ENCODE data around the gene SLC13A2. TPM values are rescaled to one million over a fixed set of nuclear protein-coding genes. Genes with fewer than 3 reads are reported as not detected.
"Not testable (repeated sequence)": the region's sequence is repeated elsewhere in the genome, so short reads cannot be mapped to it uniquely, and the experiment has no call there.

Gene SLC13A2
- not detected for total RNA-seq

- Histone ChIP-seq H3K4me3 (ENCODE audit: low read length) (no peak within 1 kb of the TSS), H3K9me3 (ENCODE audit: low read depth, low read length) (no peaks in the 10 kb centered on the region), H3K27me3 (ENCODE audit: insufficient read depth, low read length) (no peaks in the 10 kb centered on the region), H3K4me1 (ENCODE audit: insufficient read depth, low read length) (peaks cover 25% of the 10 kb centered on the region)
Measured at GRCh38 chr17:28473542-28473941, at the start of gene SLC13A2. Gene SLC13A2 (plus strand): TSS chr17:28473644. CDS start chr17:28473713, 69 bp downstream.

- Histone ChIP-seq H3K4me3 (ENCODE audit: low read length) (no peak overlapping the region), H3K4me1 (ENCODE audit: insufficient read depth, low read length) (no peaks in the 10 kb centered on the region), H3K27me3 (ENCODE audit: insufficient read depth, low read length) (no peaks in the 10 kb centered on the region), H3K9me3 (ENCODE audit: low read depth, low read length) (no peaks in the 10 kb centered on the region)
Measured at GRCh38 chr17:28425206-28425605, 48.2 kb upstream of the SLC13A2 start.

GRCh38 chr17:28426081-28426519, 47.3 kb upstream of the SLC13A2 start:
- Histone ChIP-seq H3K4me1 (ENCODE audit: insufficient read depth, low read length) (no peaks in the 10 kb centered on the region), H3K9me3 (ENCODE audit: low read depth, low read length) (no peaks in the 10 kb centered on the region), H3K27me3 (ENCODE audit: insufficient read depth, low read length) (no peaks in the 10 kb centered on the region), H3K4me3 (ENCODE audit: low read length) (no peak overlapping the region)

GRCh38 chr17:28427371-28427770, 46.1 kb upstream of the SLC13A2 start:
- H3K27me3 ChIP-seq (ENCODE audit: insufficient read depth, low read length): peaks cover 7% of the 10 kb centered on the region
- no peaks in the 10 kb centered on the region for H3K4me1 ChIP-seq (ENCODE audit: insufficient read depth, low read length)
- H3K9me3 ChIP-seq (ENCODE audit: low read depth, low read length): no peaks in the 10 kb centered on the region
- no peak overlapping the region for H3K4me3 ChIP-seq (ENCODE audit: low read length)

GRCh38 chr17:28427982-28428381, 45.5 kb upstream of the SLC13A2 start:
- H3K4me3 ChIP-seq (ENCODE audit: low read length); H3K4me1 ChIP-seq (ENCODE audit: insufficient read depth, low read length); H3K9me3 ChIP-seq (ENCODE audit: low read depth, low read length); H3K27me3 ChIP-seq (ENCODE audit: insufficient read depth, low read length): not testable (repeated sequence)

GRCh38 chr17:28433721-28434120, 39.7 kb upstream of the SLC13A2 start:
- H3K27me3 ChIP-seq (ENCODE audit: insufficient read depth, low read length): peaks cover 12% of the 10 kb centered on the region
- H3K9me3 ChIP-seq (ENCODE audit: low read depth, low read length): no peaks in the 10 kb centered on the region
- H3K4me1 ChIP-seq (ENCODE audit: insufficient read depth, low read length): no peaks in the 10 kb centered on the region
- no peak overlapping the region for H3K4me3 ChIP-seq (ENCODE audit: low read length)

GRCh38 chr17:28434326-28434725, 39.1 kb upstream of the SLC13A2 start:
- peaks cover 12% of the 10 kb centered on the region for H3K27me3 ChIP-seq (ENCODE audit: insufficient read depth, low read length)
- H3K4me1 ChIP-seq (ENCODE audit: insufficient read depth, low read length); H3K9me3 ChIP-seq (ENCODE audit: low read depth, low read length); H3K4me3 ChIP-seq (ENCODE audit: low read length): not testable (repeated sequence)

- Histone ChIP-seq H3K27me3 (ENCODE audit: insufficient read depth, low read length) (peaks cover 6% of the 10 kb centered on the region), H3K4me1 (ENCODE audit: insufficient read depth, low read length) (peaks cover 3% of the 10 kb centered on the region), H3K4me3 (ENCODE audit: low read length) (no peak overlapping the region)
Measured at GRCh38 chr17:28443901-28444638, 29.4 kb upstream of the SLC13A2 start.

GRCh38 chr17:28446716-28447395, 26.6 kb upstream of the SLC13A2 start:
- H3K27me3 ChIP-seq (ENCODE audit: insufficient read depth, low read length): peaks cover 6% of the 10 kb centered on the region
- no peaks in the 10 kb centered on the region for H3K9me3 ChIP-seq (ENCODE audit: low read depth, low read length)
- H3K4me3 ChIP-seq (ENCODE audit: low read length): no peak overlapping the region
- H3K4me1 ChIP-seq (ENCODE audit: insufficient read depth, low read length): peaks cover 3% of the 10 kb centered on the region

More at GRCh38 chr17:28443901-28444638, 29.4 kb upstream of the SLC13A2 start:
- no peaks in the 10 kb centered on the region for H3K9me3 ChIP-seq (ENCODE audit: low read depth, low read length)

- Histone ChIP-seq H3K9me3 (ENCODE audit: low read depth, low read length) (no peaks in the 10 kb centered on the region), H3K27me3 (ENCODE audit: insufficient read depth, low read length) (peaks cover 6% of the 10 kb centered on the region), H3K4me1 (ENCODE audit: insufficient read depth, low read length) (peaks cover 3% of the 10 kb centered on the region), H3K4me3 (ENCODE audit: low read length) (no peak overlapping the region)
Measured at GRCh38 chr17:28447396-28447760, 26.1 kb upstream of the SLC13A2 start.

GRCh38 chr17:28449859-28450258, 23.6 kb upstream of the SLC13A2 start:
- Histone ChIP-seq H3K27me3 (ENCODE audit: insufficient read depth, low read length) (peaks cover 2% of the 10 kb centered on the region), H3K4me1 (ENCODE audit: insufficient read depth, low read length) (peaks cover 3% of the 10 kb centered on the region), H3K4me3 (ENCODE audit: low read length) (no peak overlapping the region), H3K9me3 (ENCODE audit: low read depth, low read length) (no peaks in the 10 kb centered on the region)

- no peaks in the 10 kb centered on the region for H3K27me3 ChIP-seq (ENCODE audit: insufficient read depth, low read length)
- no peaks in the 10 kb centered on the region for H3K4me1 ChIP-seq (ENCODE audit: insufficient read depth, low read length)
- H3K4me3 ChIP-seq (ENCODE audit: low read length): no peak overlapping the region
- H3K9me3 ChIP-seq (ENCODE audit: low read depth, low read length): no peaks in the 10 kb centered on the region
Measured at GRCh38 chr17:28457890-28458289, 15.6 kb upstream of the SLC13A2 start.

- not testable (repeated sequence) for H3K9me3 ChIP-seq (ENCODE audit: low read depth, low read length); H3K4me3 ChIP-seq (ENCODE audit: low read length); H3K27me3 ChIP-seq (ENCODE audit: insufficient read depth, low read length); H3K4me1 ChIP-seq (ENCODE audit: insufficient read depth, low read length)
Measured at GRCh38 chr17:28458881-28459280, 14.6 kb upstream of the SLC13A2 start.

GRCh38 chr17:28460901-28461300, 12.5 kb upstream of the SLC13A2 start:
- Histone ChIP-seq H3K4me3 (ENCODE audit: low read length) (no peak overlapping the region), H3K4me1 (ENCODE audit: insufficient read depth, low read length) (peaks cover 3% of the 10 kb centered on the region), H3K27me3 (ENCODE audit: insufficient read depth, low read length) (no peaks in the 10 kb centered on the region), H3K9me3 (ENCODE audit: low read depth, low read length) (no peaks in the 10 kb centered on the region)

GRCh38 chr17:28466001-28466400, 7.4 kb upstream of the SLC13A2 start:
- H3K4me3 ChIP-seq (ENCODE audit: low read length): no peak overlapping the region
- H3K9me3 ChIP-seq (ENCODE audit: low read depth, low read length): no peaks in the 10 kb centered on the region
- no peaks in the 10 kb centered on the region for H3K27me3 ChIP-seq (ENCODE audit: insufficient read depth, low read length)
- H3K4me1 ChIP-seq (ENCODE audit: insufficient read depth, low read length): peaks cover 41% of the 10 kb centered on the region
